GM04503 (cell line): ENCODE data around the gene TTC31.

Source experiments
- DNase-seq: peaks from one replicate; pipeline ENCODE4 v3.0.0-alpha.2; 2012; ENCODE audit warnings: low read depth

Gene TTC31

GRCh38 chr2:74505448-74506246, 22.8 kb downstream of the TTC31 start:
- DNase-seq = no peak

GRCh38 chr2:74507145-74507925, 24.5 kb downstream of the TTC31 start, which contains the start of gene PCGF1:
PCGF1 (minus strand) TSS chr2:74507695; CDS start chr2:74507668, 27 bp downstream.
- DNase-seq = peak; percentile 80

GRCh38 chr2:74507926-74508520, 25.1 kb downstream of the TTC31 start:
- no peak for DNase-seq

GRCh38 chr2:74510272-74510671, 27.4 kb downstream of the TTC31 start:
- no peak for DNase-seq

DNA sequence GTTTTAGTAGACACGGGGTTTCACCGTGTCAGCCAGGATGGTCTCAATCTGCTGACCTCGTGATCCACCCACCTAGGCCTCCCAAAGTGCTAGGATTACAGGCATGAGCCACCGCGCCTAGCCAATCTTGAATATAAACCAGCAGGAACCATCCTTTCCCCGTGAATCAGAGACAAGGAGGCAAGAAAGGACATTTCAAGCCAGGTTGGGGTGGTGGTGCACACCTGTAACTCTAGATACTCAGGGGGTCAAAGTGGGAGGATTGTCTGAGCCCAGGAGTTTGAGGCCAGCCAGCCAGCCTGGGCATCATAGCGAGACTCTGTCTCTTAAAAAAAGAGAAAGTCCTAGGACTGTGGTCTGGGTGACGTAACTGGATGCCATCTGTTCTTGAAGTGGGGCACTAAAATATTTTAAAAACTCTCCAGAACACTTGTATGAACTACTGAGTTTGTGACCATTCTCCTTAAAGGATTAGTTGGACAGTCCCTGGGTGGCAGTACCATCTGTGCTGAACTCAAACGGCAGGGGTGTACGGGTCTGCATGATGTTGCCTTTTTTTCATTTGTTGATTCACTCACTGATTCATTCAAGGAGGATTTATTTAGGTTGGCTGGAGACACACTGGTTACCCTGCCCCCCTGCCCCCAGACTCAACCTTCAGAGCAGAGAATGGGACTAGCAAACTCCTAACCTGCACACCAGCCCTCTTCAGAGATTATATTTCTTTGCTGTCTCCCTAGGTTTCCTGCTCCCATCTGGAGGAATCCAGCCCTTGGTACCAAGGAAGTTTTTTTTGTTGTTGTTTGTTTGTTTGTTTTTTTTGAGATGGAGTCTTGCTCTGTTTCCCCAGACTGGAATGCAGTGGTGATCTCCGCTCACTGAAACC, 28.5 kb downstream of the TTC31 start:
- DNase-seq = no peak

- DNase-seq = no peak
Measured at GRCh38 chr2:74512744-74513604, 30.1 kb downstream of the TTC31 start.

- DNase-seq = no peak
Measured at GRCh38 chr2:74513605-74514367, 30.9 kb downstream of the TTC31 start.

- DNase-seq = no peak
Measured at GRCh38 chr2:74514368-74515270, 31.7 kb downstream of the TTC31 start, which contains the start of gene TLX2. TLX2 (plus strand) TSS chr2:74514450; CDS start chr2:74514807, 357 bp downstream.

DNA sequence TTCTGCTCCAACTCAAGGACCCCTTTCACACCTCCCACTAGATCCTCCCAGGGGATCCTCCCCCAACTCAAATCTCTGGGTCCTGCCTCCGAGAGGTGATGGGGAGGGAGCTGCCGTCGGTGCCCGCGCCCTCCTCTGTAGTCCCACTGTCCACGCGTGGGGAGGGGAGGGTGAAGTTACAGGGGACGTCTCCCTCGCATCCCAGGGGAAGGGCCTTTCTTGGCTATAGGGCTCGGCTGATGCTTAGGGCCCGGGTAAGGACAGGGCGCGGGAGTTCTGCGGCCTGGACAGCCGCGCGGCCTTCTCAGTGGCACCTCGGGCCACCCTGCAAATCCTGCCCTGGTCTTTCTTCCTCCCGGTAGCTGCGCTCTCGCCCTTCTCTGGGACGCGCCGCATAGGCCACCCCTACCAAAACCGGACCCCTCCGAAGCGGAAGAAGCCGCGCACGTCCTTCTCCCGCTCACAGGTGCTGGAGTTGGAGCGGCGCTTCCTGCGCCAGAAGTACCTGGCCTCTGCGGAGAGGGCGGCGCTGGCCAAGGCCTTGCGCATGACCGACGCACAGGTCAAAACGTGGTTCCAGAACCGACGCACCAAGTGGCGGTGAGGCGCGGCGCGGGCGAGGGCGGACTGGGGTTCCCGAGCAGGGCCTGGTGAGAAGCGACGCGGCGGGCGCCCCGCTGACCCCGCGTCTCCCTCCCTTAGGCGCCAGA, 32.5 kb downstream of the TTC31 start:
- no peak for DNase-seq

GRCh38 chr2:74515981-74516633, 33.2 kb downstream of the TTC31 start:
- no peak for DNase-seq

DNA sequence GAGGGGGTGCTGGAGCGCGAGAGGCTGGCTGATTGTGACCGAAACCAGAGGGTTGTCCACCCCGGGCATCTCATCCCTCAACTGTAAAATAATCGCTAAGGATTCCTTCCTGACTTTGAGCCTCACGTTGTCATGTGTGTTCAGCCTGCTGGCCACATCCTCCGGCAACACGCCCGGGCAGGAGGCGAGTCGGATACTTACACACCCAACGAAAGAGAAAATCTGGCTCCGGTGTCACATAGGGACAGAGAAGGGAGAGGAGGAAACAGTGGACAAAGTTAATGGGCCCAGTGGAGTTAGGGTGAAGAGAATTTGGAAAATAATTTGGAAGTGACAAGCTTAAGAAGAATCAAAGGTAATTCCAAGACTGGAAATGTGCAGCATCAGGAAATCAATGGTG, 33.8 kb downstream of the TTC31 start:
- DNase-seq = no peak

DNA sequence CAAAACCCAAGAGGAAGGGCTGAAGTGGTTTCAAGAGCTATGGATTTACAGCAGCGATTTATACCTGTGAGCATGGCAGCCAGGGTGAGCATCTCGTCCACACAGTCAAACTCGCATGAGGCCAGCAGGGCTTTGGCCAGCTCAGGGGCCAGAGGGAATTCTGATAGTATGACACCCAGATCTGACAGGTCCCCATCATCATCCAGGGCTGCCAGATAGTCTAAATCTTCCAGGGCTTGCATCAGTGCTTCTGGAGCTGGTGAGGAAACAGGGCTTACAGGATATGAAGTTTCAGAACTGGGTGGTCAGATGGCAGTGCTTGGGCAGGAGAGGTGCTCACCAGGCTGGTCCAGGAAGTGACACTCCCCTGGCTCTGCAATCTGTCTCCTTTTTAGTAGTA, 39.6 kb downstream of the TTC31 start:
- DNase-seq = no peak

DNA sequence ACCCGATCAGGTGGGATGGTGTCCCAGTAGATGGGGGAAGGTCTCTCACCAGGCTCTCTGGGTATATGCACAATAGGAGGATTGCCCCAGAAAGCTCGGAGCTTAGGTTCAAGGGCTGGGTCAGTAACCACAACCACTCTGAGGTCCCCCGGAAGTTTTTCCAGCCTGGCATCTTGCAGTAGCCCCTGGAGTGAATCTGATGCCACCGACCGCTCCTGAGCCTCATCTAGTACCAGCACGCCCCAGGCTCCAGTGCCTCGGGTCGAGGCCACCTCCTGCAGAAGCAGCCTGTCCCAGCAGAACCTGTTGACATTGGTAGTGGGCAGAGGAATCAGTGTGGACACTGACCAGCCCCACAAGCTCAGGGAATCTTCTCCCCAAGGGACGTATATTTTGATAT, 41.1 kb downstream of the TTC31 start:
- no peak for DNase-seq

- DNase-seq = no peak
Measured at GRCh38 chr2:74524955-74525716, 42.3 kb downstream of the TTC31 start.

DNA sequence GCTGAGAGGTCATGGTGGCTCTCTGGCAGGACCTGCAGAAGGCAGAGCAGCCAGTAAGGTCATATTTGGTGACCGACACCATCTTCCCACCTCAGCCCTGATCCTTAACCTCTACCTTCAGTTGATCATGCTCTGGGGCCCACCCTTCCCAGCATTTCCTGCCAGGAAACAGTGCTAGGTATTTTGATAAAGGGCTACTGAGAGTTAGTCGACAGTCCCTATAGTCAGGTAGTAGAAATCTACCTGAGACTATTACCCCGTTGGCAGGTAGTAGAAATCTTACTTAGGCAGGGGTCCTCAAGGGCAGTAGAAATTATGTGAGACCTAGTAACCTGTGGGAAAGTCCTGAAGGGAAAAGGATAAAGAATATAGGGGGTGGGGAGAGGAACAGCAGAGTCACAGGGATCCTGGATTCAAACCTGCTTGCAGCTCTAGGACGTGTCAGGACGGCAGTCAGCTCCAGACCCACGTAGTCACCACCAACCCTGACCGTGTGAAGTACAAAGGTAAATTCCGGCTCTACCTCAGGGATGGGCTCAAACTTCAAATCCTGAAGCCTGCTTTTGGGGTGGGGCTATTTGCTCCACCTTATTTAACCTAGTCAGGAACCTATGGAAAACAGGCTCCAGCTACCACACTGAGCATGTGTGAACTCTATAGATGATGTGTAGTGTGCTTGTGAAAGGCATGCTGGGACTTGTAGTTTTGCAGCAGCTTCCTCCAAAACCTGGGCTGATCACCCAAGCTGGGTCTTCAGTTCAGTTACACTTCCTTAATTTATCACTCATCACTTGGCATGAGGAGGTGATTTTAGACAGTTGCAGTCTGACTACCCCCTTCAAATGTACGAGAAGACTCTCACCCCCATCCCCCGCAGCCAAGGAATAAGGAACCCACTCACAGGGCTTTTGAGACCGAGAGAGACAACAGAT, 43.1 kb downstream of the TTC31 start, which contains the start of gene DQX1:
Gene DQX1 (minus strand): TSS at position 515 of the 932 bp plus-strand sequence. CDS start 502 bp downstream, at position 13.
- DNase-seq = no peak
